PC-9 (cell line): ENCODE measurements around the gene WDR37. TPM values are rescaled to one million over a fixed set of nuclear protein-coding genes. Genes with fewer than 3 reads are reported as not detected.
A peak's percentile ranks its signal among the peaks of the same experiment; 100 is the strongest.

Source experiments
- BruUV-seq: library from RNA; stranded (reverse); fragments of 400-500 nt; replicated peaks from 2 replicates; lab custom pipeline; 2021; lab: Mats Ljungman, UMichigan
- CTCF ChIA-PET: fragments of 300-600 bp; sonication (Branson Sonifier 250); formaldehyde crosslinking; loops from one replicate; lab custom pipeline; 2022; ENCODE audit warnings: antibody characterized with exemption; lab: Charles Lee
- POLR2A ChIA-PET: fragments of 300-600 bp; sonication (Branson Sonifier 250); formaldehyde crosslinking; loops from one replicate; lab custom pipeline; 2022; ENCODE audit warnings: antibody characterized with exemption; ENCODE audit not compliant: unreplicated experiment; lab: Charles Lee
- DNase-seq, 2 experiments: peaks; one replicate each; pipeline versions ENCODE4 v3.0.0 to v3.0.0-alpha.2; 2015 to 2022; ENCODE audit warnings: mixed read lengths in 1 of 2
- H2AFZ ChIP-seq: fragments of 200-600 bp; sonication (generic); 2 replicates; pipeline ENCODE4 v1.8.1; 2017; ENCODE audit warnings: antibody characterized with exemption
- H3F3A ChIP-seq: fragments of 200-600 bp; sonication (generic); 2 replicates; pipeline ENCODE4 v1.8.1; 2017; ENCODE audit warnings: antibody characterized with exemption, mild to moderate bottlenecking, low read depth; ENCODE audit not compliant: insufficient read depth
- H3K27ac ChIP-seq: fragments of 200-600 bp; sonication (generic); 2 replicates; pipeline ENCODE4 v1.6.1; 2016; ENCODE audit warnings: mixed run types
- H3K27me3 ChIP-seq: fragments of 200-600 bp; sonication (generic); 2 replicates; pipeline ENCODE4 v1.6.1; 2016; ENCODE audit warnings: low read depth, mixed run types; ENCODE audit not compliant: insufficient read depth
- H3K36me3 ChIP-seq: fragments of 200-600 bp; sonication (generic); 2 replicates; pipeline ENCODE4 v1.6.1; 2016; ENCODE audit warnings: low read depth, mixed run types
- H3K4me1 ChIP-seq: fragments of 200-600 bp; sonication (generic); replicated peaks from 2 replicates; pipeline ENCODE4 v1.6.1; 2016; ENCODE audit warnings: mixed run types; ENCODE audit not compliant: insufficient read depth
- H3K4me2 ChIP-seq: fragments of 200-600 bp; sonication (generic); 2 replicates; pipeline ENCODE4 v1.6.1; 2017; ENCODE audit warnings: mixed run types
- H3K4me3 ChIP-seq: fragments of 200-600 bp; sonication (generic); 2 replicates; pipeline ENCODE4 v1.6.1; 2016; ENCODE audit warnings: mixed run types
- H3K79me2 ChIP-seq: fragments of 200-600 bp; sonication (generic); 2 replicates; pipeline ENCODE4 v1.6.1; 2017; ENCODE audit warnings: low read depth, mixed run types
- H3K9me2 ChIP-seq: fragments of 200-600 bp; sonication (generic); 2 replicates; pipeline ENCODE4 v1.8.1; 2017; ENCODE audit warnings: mild to moderate bottlenecking; ENCODE audit not compliant: insufficient read depth
- H3K9me3 ChIP-seq: fragments of 200-600 bp; sonication (generic); 2 replicates; pipeline ENCODE4 v1.8.1; 2016; ENCODE audit warnings: low read depth; ENCODE audit not compliant: insufficient read depth
- H4K20me1 ChIP-seq: fragments of 200-600 bp; sonication (generic); 2 replicates; pipeline ENCODE4 v1.8.1; 2017; ENCODE audit not compliant: insufficient read depth
- CTCF ChIP-seq: fragments of 200-600 bp; sonication (generic); conservative IDR thresholded peaks from 2 replicates; pipeline ENCODE4 v1.6.1; 2017; ENCODE audit warnings: mixed run types, antibody characterized with exemption, mild to moderate bottlenecking, moderate library complexity
- EZH2 ChIP-seq: fragments of 200-600 bp; sonication (generic); IDR thresholded peaks from 2 replicates; pipeline ENCODE4 v1.8.0; 2017; ENCODE audit warnings: antibody characterized with exemption, low read depth
- intact Hi-C: fragments of 100-400 bp; cut with micrococcal nuclease; formaldehyde crosslinking; loops from one replicate; pipeline ENCODE4 v1.10.0; 2022; ENCODE audit not compliant: unreplicated experiment
- total RNA-seq: library from RNA; stranded (reverse); gene quantifications from 2 replicates; pipeline ENCODE4 v1.2.3, GENCODE V29; 2021

WDR37 gene
- total RNA-seq, 1 experiment from 2014 or later, result 12.3 TPM

GRCh38 chr10:1109795-1110673 lies 53.8 kb downstream of the WDR37 start:
- POLR2A ChIA-PET, result interaction anchor here (0.7 kb wide), 1 partner anchor 1985 kb away, joined by 4 read pairs; no protein-coding TSS in a partner anchor
- H3K27ac ChIP-seq, result no peak overlapping the region

GRCh38 chr10:1110674-1111119 lies 54.5 kb downstream of the WDR37 start:
- POLR2A ChIA-PET, result interaction anchor here (0.5 kb wide), 1 partner anchor 42 kb away, joined by 8 read pairs; no protein-coding TSS in a partner anchor
- CTCF ChIA-PET, result no interaction called here
- TF ChIP-seq CTCF, result no peak
- TF ChIP-seq EZH2, result no peak
- H3K36me3 ChIP-seq, result no peaks in the 10 kb centered on the region
- H3K4me3 ChIP-seq, result no peak overlapping the region
- no peak overlapping the region for H3K4me2 ChIP-seq
- no TSS peak for BruUV-seq
- no peaks in the 10 kb centered on the region for H3F3A ChIP-seq
- intact Hi-C loops, result loop anchor here (10.0 kb wide), 1 partner anchor 1934 kb away; no protein-coding TSS in a partner anchor
- H3K27me3 ChIP-seq, result no peaks in the 10 kb centered on the region
- H3K4me1 ChIP-seq, result no peaks in the 10 kb centered on the region
- DNase-seq, result peak in 1 of 2 experiments; percentile 10
- H3K9me2 ChIP-seq, result no peaks in the 10 kb centered on the region
- no peak overlapping the region for H3K27ac ChIP-seq
- H4K20me1 ChIP-seq, result no peaks in the 10 kb centered on the region; the same call in 1 of the 2 replicates
- H2AFZ ChIP-seq, result no peak overlapping the region
- no peaks in the 10 kb centered on the region for H3K9me3 ChIP-seq
- no peaks in the 10 kb centered on the region for H3K79me2 ChIP-seq

More at GRCh38 chr10:1109795-1110673, 53.8 kb downstream of the WDR37 start:
- peak; percentile 63 for TF ChIP-seq CTCF
- TF ChIP-seq EZH2, result no peak
- Histone ChIP-seq H3K4me1 (no peaks in the 10 kb centered on the region), H3K36me3 (no peaks in the 10 kb centered on the region), H3K4me3 (no peak overlapping the region), H3K9me2 (no peaks in the 10 kb centered on the region), H2AFZ (no peak overlapping the region), H3K9me3 (no peaks in the 10 kb centered on the region), H3F3A (no peaks in the 10 kb centered on the region), H4K20me1 (no peaks in the 10 kb centered on the region; the same call in 1 of the 2 replicates), H3K27me3 (no peaks in the 10 kb centered on the region), H3K79me2 (no peaks in the 10 kb centered on the region), H3K4me2 (no peak overlapping the region)
- intact Hi-C loops, result loop anchor here (10.0 kb wide), 1 partner anchor 1935 kb away; no protein-coding TSS in a partner anchor
- BruUV-seq, result no TSS peak
- DNase-seq, result peak; percentile 46 to 53
- CTCF ChIA-PET, result no interaction called here

GRCh38 chr10:1114315-1114714 lies 58.1 kb downstream of the WDR37 start:
- Histone ChIP-seq H3K79me2 (no peaks in the 10 kb centered on the region), H3K27ac (no peak overlapping the region), H3K4me3 (no peak overlapping the region), H3K4me2 (no peak overlapping the region), H3K9me2 (no peaks in the 10 kb centered on the region), H3F3A (no peaks in the 10 kb centered on the region), H4K20me1 (no peaks in the 10 kb centered on the region; the same call in 1 of the 2 replicates), H3K27me3 (no peaks in the 10 kb centered on the region), H2AFZ (no peak overlapping the region), H3K9me3 (no peaks in the 10 kb centered on the region), H3K36me3 (no peaks in the 10 kb centered on the region), H3K4me1 (no peaks in the 10 kb centered on the region)
- DNase-seq, result no peak
- POLR2A ChIA-PET, result no interaction called here
- CTCF ChIA-PET, result no interaction called here
- no TSS peak for BruUV-seq
- TF ChIP-seq CTCF (no peak), EZH2 (no peak)
- intact Hi-C loops, result loop anchor here (10.0 kb wide), 1 partner anchor 1930 kb away; no protein-coding TSS in a partner anchor
